Loucy (cell line): ENCODE results near the gene TGFB2.

Experiments
- CTCF ChIP-seq: fragments of 200-600 bp; sonication (generic); conservative IDR thresholded peaks from 2 replicates; pipeline ENCODE4 v1.5.1; 2014; ENCODE audit warnings: mild to moderate bottlenecking, antibody characterized with exemption, low read length
- EZH2phosphoT487 ChIP-seq: fragments of 200-600 bp; IDR thresholded peaks from 2 replicates; pipeline ENCODE4 v1.6.1; 2018; ENCODE audit warnings: antibody characterized with exemption, mild to moderate bottlenecking, moderate library complexity, borderline replicate concordance

DNA sequence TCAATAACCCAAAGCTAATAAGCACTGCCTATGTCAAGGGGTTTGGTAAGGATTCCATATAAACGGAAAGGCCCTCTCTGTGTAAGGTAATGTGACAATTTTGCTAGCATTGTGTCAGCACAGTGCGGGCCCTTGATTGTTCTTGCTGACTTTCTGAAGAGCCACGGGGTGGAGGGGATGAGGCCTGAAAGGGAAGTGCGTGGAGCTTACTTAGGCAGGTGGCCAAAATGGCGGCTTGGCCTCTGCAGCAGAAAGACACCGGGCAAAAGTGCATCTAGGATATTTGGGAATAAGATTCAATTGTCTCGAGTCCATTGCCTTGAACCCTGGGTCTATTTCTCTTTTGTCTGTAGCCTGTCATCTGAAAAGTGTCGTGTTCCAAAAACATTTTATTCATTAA, 114.3 kb downstream of the TGFB2 start:
- TF ChIP-seq CTCF (no peak), EZH2phosphoT487 (no peak)
